ENCODE measurements around the gene CD28.

The CD28 gene

GRCh38 chr2:203730883-203731282, 24.4 kb downstream of the CD28 start:
- in situ Hi-C loops (cut with MboI; ENCODE audit: low sequenced_read_pairs, unreplicated experiment) = no loop called here
- DNase-seq (ENCODE audit: low spot score) = no peak
- no peak for TF ChIP-seq CTCF (IDR thresholded peaks at IDR 0.05; ENCODE audit: borderline replicate concordance, control extremely low read depth, extremely low read depth, insufficient read depth, missing control alignments)

- TF ChIP-seq CTCF (IDR thresholded peaks at IDR 0.05; ENCODE audit: borderline replicate concordance, control extremely low read depth, extremely low read depth, insufficient read depth, missing control alignments) = no peak
- DNase-seq (ENCODE audit: low spot score) = no peak
- in situ Hi-C loops (cut with MboI; ENCODE audit: low sequenced_read_pairs, unreplicated experiment) = no loop called here
Observed at GRCh38 chr2:203732092-203732952, 25.9 kb downstream of the CD28 start.

DNA sequence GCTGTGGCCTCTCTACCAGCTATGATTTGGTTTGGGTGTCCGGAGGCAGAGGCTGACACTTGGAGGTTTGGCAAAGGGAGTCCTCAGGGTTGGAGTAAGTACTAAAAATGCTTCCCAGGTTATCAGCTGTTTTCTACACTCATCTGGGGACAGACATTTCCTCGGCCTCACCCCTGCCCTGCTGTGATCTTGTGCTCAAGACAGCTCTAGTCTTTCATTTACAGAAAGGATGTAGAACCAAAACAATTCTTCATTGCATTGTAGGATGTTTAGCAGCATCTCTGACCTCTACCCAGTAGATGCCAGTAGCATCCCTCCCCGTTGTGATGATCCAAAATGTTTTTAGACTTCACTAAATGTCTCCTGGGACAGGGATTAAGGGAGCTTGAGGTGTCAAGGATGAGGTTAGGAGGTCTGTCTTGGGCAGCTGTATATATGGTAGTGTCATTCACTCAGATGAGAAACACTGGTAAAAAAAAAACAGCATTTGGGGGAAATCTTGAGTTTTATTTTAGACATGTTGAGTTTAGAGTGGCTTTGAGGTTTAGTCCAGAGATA, 26.6 kb downstream of the CD28 start:
- in situ Hi-C loops (cut with MboI; ENCODE audit: low sequenced_read_pairs, unreplicated experiment) = no loop called here
- TF ChIP-seq CTCF (IDR thresholded peaks at IDR 0.05; ENCODE audit: borderline replicate concordance, control extremely low read depth, extremely low read depth, insufficient read depth, missing control alignments) = no peak

GRCh38 chr2:203733684-203734083, 27.2 kb downstream of the CD28 start:
- in situ Hi-C loops (cut with MboI; ENCODE audit: low sequenced_read_pairs, unreplicated experiment) = no loop called here
- TF ChIP-seq CTCF (IDR thresholded peaks at IDR 0.05; ENCODE audit: borderline replicate concordance, control extremely low read depth, extremely low read depth, insufficient read depth, missing control alignments) = no peak

More for the DNA sequence above, 26.6 kb downstream of the CD28 start:
- DNase-seq (ENCODE audit: low spot score) = no peak

DNA sequence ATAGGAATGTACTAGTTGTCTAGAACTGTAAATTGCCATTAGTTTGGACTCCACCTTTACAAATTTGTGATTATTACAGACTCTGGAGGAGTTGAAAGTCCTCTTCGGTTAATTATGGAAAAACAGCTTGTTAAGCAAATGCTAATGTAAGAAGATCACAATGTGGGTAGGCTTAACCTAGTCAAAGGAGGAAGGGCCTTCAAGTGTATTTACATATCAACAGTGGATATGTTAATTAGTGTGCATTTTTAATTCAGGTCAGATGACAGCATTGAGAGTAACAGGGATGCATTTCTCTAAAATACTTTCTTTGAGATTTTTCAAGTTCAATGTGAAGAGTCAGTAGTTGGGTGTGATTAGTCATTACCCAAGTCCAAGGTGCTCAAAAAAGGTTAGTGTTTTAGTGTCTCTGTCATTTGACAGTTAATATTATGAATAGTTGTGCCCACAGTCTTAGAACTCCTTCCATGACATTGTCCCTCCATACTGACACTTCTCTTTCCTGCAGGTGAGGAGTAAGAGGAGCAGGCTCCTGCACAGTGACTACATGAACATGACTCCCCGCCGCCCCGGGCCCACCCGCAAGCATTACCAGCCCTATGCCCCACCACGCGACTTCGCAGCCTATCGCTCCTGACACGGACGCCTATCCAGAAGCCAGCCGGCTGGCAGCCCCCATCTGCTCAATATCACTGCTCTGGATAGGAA, 28.0 kb downstream of the CD28 start:
- DNase-seq (ENCODE audit: low spot score) = no peak
- TF ChIP-seq CTCF (IDR thresholded peaks at IDR 0.05; ENCODE audit: borderline replicate concordance, control extremely low read depth, extremely low read depth, insufficient read depth, missing control alignments) = no peak
- in situ Hi-C loops (cut with MboI; ENCODE audit: low sequenced_read_pairs, unreplicated experiment) = no loop called here

More at GRCh38 chr2:203733684-203734083, 27.2 kb downstream of the CD28 start:
- DNase-seq (ENCODE audit: low spot score) = no peak

DNA sequence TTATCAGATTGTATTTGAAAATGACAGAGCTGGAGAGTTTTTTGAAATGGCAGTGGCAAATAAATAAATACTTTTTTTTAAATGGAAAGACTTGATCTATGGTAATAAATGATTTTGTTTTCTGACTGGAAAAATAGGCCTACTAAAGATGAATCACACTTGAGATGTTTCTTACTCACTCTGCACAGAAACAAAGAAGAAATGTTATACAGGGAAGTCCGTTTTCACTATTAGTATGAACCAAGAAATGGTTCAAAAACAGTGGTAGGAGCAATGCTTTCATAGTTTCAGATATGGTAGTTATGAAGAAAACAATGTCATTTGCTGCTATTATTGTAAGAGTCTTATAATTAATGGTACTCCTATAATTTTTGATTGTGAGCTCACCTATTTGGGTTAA, 30.9 kb downstream of the CD28 start:
- in situ Hi-C loops (cut with MboI; ENCODE audit: low sequenced_read_pairs, unreplicated experiment) = no loop called here
- no peak for TF ChIP-seq CTCF (IDR thresholded peaks at IDR 0.05; ENCODE audit: borderline replicate concordance, control extremely low read depth, extremely low read depth, insufficient read depth, missing control alignments)
- DNase-seq (ENCODE audit: low spot score) = peak; percentile 31

Measured in GM13976 (cell line).